Activated effector memory CD4-positive, alpha-beta T cell treated with Interleukin-2 at 50 U/mL for 16 hours (primary cell): ENCODE measurements around the gene FGF21.
A peak's percentile ranks its signal among the peaks of the same experiment; 100 is the strongest.

Experiments used
- DNase-seq: peaks from one replicate; pipeline ENCODE4 v3.0.0-alpha.2; 2020

FGF21 gene

GRCh38 chr19:48728911-48729664 is 26.2 kb upstream of the FGF21 start:
- DNase-seq, result no peak

- DNase-seq, result no peak
Measured at GRCh38 chr19:48731452-48731851, 23.9 kb upstream of the FGF21 start.

- DNase-seq, result no peak
Measured at GRCh38 chr19:48734625-48735024, 20.7 kb upstream of the FGF21 start.

- DNase-seq, result no peak
Measured at GRCh38 chr19:48735031-48735615, 20.2 kb upstream of the FGF21 start.

GRCh38 chr19:48737360-48737998 is 17.8 kb upstream of the FGF21 start:
- no peak for DNase-seq

DNA sequence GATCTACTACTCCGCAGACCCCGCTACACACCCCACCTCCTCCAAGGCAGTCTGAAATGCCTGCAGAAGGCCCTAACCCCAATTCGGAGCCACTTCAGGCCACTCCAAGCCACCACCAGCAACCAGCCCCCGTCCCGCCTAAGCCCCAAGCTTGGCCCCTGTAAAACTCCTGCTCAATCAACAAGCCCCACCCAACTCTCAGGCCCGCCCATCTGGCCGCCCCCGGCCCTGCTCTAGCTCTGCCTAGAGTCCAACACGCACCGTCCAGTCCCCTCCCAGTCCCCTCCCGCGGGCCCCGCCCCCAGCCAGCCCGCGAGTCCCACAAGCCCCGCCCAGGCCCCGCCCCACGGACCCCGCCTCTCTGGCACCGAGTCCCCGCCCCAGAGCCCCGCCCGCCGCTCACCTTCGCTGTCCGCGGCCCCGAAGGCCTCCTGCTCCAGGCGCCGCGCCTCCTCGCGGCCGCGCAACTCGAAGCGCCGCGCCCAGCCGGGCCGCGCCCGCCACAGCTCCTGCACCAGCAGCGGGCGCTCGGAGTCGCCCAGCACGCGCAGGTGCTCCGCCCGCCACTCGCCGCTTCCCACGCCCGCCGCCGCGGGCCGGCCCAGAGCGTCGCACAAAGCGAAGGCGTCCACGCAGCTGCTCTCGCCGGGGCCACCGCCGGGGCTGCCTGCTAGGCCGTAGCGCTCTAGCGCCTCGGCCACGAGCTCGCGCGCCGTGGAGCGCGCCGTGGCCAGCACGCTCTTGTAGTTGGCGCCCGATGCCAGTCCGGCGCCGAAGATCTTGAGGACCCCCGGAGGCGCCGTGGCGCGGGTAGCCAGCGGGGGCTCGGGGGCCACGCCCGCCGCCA is 16.5 kb upstream of the FGF21 start:
- peak; percentile 86 for DNase-seq

GRCh38 chr19:48739404-48740163 is 15.7 kb upstream of the FGF21 start:
- no peak for DNase-seq

DNA sequence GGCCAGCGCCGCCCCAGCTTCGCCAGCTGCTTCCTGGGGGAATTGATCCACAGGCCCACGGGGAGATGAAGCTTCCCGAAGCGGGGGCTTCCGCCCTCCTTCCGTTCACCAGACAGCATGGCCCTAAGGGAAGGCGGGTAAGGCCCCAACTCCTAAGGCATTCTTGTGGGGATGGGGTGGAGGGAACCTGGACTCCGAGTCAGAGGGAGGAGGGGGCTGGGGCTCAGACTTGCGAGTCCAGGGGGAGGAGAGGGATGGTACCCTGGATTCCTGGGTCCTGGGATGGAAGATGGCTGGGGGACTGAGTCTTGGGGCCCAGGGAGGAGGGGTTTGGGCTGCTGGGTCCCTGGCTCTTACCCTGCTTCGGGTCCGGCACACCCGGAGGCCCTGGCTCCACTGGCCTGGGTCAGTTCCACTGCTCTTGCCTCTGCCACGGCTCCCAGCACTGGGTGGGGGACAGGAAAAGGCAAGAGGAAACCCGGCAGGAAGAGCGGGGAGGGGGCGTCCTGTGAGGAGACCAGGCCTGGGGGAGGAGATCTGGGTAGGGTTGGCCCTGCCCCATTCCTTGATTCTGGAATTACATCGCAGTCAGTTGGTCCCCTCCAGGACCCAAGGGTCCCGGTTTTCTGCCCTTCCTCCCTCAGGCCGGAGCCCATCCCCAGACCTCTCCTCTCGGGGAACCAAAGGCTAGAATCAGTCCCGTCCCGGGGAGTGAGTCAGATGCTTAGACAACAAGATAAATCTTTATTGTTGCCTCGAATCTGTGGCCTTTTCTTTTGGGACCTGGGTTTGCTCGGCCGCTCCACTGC is 15.0 kb upstream of the FGF21 start, which contains the start of gene RASIP1:
TSS of gene RASIP1 (minus strand) at position 447 of the 809 bp plus-strand sequence. CDS start at position 119, 328 bp downstream.
- no peak for DNase-seq

- DNase-seq, result no peak
Measured at GRCh38 chr19:48741129-48741999, 14.0 kb upstream of the FGF21 start.

DNA sequence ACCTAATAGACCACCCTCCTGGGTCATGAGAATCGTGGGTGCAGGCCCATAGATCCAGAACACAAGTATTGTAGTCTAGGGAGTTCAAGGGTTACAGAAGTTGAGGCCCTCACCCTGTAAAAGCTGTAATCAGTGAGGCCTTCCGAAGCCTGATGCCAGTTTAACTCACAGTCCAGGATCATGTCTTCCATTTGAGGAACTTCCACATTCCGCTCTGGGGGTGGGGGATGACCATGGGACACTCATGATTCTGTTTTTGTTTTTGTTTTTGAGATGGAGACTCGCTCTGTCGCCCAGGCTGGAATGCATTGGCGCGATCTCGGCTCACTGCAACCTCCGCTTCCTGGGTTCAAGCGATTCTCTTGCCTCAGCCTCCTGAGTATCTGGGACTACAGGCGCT is 13.2 kb upstream of the FGF21 start:
- no peak for DNase-seq

DNA sequence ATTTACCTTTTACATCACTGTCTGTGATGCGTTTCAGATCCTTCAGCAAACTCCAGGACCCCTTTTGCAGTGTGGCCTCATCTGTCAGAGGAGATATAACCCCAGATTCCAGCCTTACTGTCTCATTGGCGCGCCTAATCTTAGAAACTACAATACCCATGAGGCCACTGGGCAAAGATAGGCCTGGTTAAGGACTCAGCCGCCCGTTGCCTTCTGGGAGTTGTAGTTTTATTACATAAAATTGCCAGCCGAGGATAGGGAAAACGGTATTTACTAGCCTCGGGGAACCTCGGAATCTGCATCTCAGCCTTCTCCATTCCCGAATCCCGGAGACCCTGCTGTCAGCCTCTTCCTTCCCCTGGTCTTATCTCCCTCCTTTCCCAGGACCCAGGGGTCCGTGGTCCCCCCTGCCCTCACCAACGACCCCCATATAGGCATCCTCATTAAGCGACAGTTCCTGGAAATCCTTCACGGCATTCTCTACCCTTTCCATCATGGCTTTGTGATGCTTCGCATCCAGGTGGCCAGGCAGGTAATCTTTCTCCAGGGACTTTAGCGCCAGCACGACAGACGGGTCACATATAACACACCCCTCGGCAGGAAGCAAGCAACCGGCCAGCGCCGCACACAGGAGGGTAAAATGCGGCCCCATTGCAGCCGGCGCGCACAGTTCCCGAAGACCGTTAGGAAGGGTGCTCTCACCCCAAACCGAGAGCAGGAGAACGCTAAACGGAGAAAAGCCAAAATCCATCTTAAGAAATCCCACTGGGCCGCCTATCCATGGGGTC is 9.9 kb upstream of the FGF21 start:
- DNase-seq, result no peak

GRCh38 chr19:48746110-48746509 is 9.2 kb upstream of the FGF21 start:
- no peak for DNase-seq

DNA sequence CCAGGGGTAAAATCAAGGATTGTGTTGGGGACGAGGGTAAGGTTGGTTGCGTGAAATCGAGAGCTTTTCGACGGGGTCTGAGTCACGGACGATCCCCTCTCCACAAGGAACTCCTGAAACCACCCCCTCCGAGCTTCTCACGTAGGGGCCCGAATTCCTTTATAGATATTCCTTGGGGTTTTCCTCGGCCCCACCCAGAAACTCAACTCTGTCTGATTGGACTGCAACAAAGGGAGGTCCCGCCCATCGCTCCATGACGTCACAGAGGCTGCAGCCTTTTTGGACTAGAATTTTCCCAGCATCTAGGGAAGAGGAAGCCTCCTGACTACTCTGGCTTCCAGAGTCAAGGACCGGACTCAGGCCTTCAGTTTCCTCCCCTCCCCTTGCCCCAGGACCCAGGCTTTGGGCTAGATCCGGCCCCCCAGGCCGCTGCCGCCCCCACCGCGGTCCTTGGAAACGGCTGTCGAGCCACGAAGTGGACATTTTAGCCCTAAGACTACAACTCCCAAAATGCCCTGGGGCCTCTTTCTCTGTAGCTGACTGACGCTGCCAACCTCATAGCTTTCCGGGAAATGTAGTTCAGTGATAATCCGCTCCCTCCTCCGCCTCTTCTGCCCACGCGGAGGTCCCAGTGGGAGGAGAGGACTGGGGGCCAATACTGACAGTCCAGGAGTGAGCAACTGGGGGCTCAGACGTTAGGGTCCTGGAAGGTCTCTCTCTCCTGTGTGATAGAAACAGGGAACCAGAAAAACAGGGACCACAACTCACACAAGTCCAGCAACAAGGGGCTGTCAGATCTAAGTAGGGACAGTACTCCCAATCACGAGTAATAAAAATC is 8.4 kb upstream of the FGF21 start, which contains the start of gene IZUMO1:
TSS of gene IZUMO1 (minus strand) at position 172 of the 838 bp plus-strand sequence. CDS start 1,050 bp downstream, outside the sequence.
- peak; percentile 25 for DNase-seq

DNA sequence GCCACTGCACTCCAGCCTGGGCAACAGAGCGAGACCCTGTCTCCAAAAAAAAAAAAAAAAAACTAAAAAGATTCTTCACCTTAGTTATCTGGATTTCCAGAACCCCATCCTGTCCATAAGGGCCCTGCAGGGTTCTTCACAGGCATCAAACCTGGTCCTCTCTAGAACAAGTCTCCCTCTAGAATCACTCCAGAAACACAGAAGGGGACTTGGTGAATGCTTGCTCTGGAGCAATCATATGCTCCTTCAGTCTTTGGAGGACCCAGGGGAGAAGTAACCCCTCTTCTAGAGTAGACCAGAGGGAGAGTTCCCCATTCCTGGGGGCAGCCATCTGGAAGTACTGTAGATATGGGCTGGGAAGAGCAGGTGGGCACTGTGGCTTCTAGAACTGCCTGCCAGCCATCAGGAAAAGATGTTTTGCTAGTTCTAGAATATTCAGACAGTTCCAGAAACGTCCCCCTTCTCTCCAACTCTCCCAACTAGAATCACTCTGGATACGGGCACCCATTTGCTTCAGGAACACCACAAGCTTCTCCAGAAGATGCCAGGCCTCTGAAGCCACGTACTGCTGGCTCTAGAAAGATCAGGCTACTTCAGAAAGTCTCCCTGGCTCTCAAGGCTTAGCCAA is 5.6 kb upstream of the FGF21 start:
- no peak for DNase-seq

DNA sequence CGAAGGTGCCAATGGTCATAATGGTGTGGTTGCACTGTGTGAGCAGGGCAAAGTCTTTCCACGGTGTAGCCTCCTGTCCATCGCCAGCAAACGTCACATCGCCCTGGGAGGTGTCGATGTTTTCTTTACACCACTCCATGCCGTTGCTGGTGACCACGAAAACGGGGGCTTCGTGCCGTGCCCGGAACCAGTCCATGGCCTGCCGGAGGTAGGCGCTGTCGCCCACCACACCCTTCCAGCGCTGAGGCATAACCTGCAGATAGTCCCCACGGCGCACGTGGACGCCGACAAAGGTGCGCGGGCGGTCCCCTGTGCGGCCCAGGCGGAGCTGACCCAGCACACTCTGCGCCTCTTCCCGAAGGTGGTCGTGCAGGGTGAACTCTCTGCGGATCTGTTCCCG is 5.0 kb upstream of the FGF21 start:
- no peak for DNase-seq

- no peak for DNase-seq
Measured at GRCh38 chr19:48750771-48751504, 4.4 kb upstream of the FGF21 start.

DNA sequence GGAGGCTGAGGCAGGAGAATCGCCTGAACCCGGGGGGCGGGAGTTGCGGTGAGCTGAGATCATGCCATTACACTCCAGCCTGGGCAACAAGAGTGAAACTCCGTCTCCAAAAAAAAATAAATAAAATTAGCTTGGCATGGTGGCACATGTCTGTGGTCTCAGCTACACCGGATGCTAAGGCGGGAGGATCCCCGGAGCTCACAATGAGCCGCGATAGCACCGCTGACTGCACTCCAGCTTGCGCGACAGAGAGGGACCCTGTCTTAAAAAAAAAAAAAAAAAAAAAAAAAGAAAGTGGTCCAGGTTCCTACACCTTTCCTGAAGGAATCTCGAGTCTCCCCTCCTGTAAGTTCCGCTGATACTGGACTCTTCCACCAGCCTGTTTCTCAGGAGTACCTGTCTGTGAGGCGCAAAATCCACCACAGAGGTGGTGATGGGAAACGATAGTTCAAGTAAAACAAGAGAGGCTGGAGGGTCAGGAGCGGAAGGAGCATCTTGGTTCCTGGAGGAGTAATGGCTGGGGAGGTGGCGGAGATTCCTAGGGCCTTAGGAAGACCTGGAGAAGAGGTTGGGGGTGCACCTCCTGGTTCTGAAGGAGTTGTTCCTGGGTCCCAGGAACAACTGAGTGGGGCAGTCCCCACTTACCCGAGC is 3.4 kb upstream of the FGF21 start:
- no peak for DNase-seq
